ENCODE results near the gene PSMC5.
"Not testable (repeated sequence)": the region's sequence is repeated elsewhere in the genome, so short reads cannot be mapped to it uniquely, and the experiment has no call there.

Gene PSMC5

DNA sequence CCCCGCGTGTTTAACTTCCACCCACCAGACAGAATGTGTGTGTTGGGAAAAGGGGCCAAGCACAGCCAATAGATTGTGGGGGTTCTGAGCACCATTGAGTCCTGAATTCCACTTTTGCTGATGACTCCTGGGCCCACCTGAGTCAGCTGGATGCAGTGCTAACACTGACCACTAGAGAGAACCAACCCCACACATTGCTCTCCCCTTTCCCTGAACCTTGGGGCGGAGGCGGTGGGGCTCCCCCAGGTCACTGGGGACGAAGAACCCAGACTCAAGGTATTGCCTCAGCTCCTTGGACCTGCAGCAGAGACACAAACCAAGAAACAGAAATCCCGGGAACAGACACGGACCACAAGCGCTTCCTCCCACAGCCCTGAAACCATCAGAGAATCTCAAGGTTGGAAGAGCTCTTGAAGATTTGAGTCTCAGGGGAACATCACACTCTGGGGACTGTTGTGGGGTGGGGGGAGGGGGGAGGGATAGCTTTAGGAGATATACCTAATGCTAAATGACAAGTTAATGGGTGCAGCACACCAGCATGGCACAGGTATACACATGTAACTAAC, 46.9 kb downstream of the PSMC5 start:
- not testable (repeated sequence) for DNase-seq

DNA sequence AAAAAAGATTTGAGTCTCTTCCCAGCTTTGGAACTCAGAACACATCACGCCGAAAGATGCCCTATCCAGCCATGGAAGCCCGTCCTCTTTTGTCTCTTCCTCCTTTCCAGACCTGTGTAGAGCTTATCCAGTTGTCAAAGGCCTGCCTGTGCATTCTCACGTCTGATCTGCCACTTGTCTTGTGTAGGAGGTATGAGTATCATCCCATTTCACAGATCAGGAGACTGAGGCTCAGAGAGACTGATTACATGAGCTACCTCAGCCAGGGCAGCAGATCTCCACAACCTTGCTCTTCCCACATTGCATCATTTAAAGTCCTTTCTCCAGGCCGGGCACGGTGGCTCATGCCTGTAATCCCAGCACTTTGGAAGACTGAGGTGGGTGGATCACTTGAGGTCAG, 47.5 kb downstream of the PSMC5 start:
- DNase-seq = not testable (repeated sequence)

DNA sequence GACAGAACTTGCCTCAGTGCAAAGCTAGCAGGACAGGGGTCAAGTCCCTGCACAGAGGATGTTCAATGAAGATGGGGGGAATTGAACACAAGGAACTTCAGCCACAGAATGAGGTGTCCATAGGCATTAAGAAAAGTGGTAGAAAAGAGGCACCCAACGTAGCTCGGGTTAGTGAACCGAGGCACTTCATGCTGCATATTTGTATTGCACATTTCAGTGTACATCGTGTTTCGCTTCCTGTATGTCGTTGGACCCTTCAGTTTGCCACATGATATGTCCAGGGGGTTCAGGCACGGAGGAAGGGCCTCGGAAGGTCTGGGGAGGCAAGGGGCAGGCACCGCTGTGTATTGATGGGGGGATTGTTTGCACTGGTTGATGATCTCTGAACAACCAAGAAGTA, 51.2 kb downstream of the PSMC5 start:
- not testable (repeated sequence) for DNase-seq

DNA sequence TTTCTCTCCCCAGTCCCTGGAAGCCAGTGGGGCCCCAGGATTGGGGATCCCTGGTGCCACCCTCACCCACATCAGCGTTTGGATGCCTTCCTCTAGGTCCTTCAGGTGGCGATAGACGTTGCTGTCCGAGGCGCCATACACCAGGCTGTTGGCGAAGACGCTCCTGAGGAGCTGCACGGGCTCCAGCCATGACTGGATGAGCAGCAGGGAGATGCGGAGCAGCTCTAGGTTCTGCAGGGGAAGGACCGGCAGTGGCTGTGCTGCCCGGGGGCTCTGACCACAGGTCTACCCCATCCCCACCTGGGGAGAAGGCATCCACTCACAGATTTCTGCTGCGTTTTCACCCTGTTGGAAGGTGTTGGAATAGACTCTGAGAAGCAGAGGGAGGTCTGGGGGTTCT, 53.5 kb downstream of the PSMC5 start:
- no peak for DNase-seq

DNA sequence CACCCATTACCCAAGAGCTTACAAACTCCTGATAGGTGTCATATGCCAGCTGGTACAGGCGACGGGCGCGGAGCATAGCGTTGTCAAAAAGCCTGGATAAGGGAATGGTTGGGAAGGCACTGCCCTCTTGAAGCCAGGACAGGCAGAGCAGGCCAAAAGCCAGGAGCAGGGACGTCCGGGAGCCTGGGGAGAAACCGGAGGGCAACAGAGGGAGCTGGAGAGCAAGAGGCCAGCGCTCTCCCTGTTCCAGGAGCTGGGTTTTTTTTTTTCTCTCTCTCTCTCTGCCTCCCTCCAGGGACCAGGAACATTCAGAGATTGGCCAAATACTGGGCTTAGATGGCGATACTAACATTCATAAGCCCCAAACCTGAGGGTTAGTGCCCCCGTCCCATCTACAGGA, 54.1 kb downstream of the PSMC5 start:
- not testable (repeated sequence) for DNase-seq
